GM18499 (cell line): Measurements from ENCODE around the gene TNK2.
"Not testable (repeated sequence)": the region's sequence is repeated elsewhere in the genome, so short reads cannot be mapped to it uniquely, and the experiment has no call there.

ENCODE experiments used
- ATAC-seq: cut with Tn5 transposase; IDR thresholded peaks from one replicate; pipeline ENCODE4 v1.9.1; 2021; ENCODE audit warnings: moderate number of reproducible peaks; ENCODE audit not compliant: insufficient read depth, unreplicated experiment

TNK2 gene

DNA sequence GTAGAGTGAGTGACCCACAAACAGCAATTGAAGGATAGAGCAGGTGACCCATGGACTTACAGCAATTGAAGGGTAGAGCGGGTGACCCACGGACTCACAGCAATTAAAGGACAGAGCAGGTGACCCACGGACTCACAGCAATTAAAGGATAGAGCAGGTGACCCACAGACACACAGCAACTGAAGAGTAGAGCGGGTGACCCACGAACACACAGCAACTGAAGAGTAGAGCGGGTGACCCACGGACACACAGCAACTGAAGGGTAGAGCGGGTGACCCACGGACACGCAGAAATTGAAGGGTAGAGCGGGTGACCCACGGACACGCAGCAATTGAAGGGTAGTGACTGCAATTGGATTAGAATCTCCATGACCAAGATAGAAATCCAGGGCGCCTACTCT is 9.8 kb upstream of the TNK2 start:
- ATAC-seq = no peak

- ATAC-seq = no peak
These were observed 8.6 kb upstream of the TNK2 start for GRCh38 chr3:195916991-195917390.

DNA sequence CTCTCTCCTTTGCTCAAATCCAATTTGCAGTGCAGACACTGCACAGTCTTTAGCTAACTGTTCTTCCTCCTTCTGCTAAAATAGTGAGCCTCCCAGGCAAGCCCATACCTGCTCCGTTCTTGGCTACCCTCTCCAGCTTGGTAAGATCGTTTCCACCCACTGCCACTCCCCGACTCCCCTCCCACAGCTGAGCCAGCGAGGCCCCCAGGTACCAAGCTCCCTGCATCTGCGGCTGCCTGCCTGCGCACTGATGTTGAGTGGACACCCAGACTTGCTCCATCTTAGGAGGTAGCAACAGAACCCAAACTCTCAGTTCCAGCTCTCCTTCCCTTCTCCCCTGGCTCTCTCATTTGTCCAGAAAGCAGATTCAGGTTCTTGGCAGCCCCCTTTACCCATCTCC is 7.9 kb upstream of the TNK2 start:
- no peak for ATAC-seq

- peak; percentile 54 for ATAC-seq
These were observed 6.5 kb upstream of the TNK2 start for GRCh38 chr3:195914648-195915473.

GRCh38 chr3:195914146-195914545 is 5.8 kb upstream of the TNK2 start:
- not testable (repeated sequence) for ATAC-seq

DNA sequence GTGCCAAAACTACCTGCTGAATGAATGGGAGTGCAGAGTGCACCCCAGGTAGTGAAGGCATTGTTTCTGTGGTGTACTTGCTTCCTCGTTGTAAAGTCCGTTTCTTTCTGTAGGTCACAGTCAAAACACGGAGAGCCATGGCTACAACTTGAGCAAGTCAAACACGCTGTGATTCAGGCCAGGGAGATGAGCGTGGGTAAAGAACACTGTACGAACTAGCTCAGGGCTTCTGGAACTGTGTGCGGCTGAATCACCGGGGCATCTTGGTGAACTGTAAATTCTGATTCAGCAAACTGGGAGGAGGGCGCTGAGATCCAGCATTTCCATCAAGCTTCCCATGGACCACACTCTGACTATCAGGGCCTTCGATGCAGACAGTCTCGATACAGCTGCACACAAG is 5.0 kb upstream of the TNK2 start:
- ATAC-seq = no peak

DNA sequence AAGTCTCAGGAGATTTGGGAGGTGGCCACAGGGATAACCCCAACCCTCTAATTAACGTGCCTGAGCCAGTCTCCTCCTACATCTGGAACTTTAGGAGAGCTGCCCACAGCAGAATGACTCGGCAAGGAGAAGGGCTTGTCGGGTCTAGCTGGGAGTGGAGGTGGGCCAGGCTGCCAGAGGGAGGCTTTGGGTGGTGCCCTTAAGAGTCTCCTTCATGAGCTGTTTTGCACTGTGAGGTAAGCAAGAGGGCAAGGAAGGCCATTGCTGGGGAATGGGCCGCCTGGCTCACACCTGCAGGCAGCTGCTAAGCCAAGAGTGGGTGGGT is 3.6 kb upstream of the TNK2 start:
- no peak for ATAC-seq

- ATAC-seq = no peak
These were observed 2.9 kb upstream of the TNK2 start for GRCh38 chr3:195911041-195911945.

DNA sequence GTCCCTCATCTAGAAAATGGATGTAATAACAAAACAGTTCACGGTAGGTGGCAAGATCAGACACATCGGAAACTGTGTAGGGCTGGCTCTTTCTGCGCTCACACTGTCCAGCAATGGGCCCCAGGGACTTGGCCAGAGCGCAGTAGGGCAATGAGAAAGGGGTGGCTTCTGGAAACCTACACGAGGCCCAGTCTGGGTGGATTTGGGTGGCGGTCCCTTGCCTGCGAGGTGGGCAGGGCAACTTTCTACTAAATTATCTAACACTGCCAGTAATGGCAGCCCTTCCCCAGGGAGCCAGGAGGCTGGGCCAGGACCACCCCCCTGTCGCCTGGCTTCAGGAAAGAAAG is 2.1 kb upstream of the TNK2 start:
- no peak for ATAC-seq

DNA sequence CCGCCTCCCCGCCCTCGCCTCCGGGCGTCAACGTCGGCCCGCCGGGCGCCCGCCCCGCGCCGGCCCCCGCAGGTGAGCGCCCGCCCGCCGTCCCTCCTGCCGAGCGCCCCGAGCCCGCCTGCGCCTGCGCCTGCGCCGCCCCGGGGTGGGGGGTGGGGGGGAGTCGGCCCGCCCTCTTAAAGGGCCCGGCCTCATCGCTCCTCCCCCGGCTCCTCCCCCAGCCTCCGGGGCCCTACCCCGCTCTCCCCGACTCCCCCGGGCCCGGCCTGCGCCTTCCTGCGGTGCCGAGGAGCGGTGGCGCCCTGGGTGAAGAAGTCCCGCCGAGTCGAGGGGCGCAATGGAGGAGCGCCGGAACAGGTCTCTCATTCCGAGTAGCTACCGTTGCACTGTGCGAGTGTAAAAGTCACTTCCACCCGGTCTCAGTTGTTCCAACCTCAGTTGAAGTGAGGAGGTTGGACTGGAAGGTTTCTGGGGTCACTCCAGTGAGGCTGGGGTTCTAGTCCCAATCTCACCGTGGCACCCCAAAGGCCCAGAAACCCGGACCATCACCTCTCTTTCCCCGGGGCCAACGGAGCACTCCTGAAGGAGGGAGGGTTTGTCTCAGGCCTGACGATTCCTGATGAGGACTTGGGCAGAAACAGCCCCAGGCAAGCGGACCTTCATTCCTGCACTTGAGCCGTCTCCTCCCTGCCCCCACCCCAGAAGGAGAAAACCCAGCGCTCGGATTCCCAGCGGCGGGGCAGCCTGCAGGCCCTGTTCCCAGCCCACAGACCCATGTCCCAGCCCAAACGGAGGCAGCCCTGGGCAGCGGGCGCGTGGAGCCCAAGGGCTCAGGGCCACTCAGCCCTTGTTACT is 1.5 kb upstream of the TNK2 start:
- no peak for ATAC-seq

DNA sequence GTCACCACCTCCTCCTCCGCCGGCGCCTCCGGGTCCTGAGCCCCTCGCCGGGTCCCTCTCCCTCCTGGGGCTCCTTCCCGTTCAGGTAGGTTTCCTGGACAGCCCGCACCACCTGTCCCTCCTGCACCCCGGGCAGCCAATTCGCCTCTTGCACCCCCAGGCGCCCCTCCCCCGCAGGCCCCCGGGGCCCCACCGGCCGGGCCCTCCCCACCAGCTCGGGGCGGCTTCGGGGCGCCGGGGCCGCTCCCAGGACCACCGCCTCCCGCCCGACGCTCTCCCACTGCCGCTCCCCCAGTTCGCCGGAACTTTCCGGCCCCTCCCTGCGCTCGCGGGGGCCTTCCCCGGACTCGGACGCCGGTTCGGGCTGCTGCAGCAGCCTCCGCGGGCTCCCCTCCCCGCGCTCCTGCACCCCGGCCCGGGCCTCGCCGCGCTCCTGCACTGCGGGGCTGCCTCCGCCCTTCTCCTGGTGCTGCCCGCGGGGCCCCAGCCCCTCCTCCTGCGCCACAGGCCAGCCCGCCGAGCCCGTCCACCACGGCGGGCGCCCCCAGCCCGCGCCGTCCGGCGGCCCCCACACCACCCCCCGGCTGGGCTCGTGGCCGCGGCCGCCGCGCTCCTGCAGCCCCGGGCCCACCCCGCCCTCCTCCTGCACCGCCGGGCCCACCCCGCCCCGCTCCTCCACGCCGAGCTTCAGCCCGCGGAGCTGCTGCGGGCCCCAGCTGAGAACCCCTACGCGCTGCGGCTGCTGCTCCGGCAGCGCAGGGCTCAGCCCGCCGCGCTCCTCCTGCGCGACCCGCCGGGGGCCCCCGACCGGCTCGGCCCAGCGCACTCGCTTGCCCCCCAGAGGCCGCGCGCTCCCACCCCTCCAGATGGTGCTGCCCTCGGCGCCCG is 587 bp upstream of the TNK2 start:
- no peak for ATAC-seq

DNA sequence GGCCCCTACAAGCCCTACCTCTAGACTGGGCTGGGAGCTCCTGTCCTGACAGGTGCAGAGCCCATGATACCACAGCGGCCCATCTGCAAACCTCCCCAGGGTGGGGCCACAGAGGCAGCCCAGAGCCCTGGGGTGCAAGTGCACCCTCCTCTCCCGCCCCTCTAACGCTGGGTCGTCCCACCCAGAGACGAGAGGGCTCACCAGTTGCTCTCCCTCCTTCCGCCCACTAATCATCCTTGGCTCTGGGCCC is 742 bp downstream of the TNK2 start:
- ATAC-seq = no peak

DNA sequence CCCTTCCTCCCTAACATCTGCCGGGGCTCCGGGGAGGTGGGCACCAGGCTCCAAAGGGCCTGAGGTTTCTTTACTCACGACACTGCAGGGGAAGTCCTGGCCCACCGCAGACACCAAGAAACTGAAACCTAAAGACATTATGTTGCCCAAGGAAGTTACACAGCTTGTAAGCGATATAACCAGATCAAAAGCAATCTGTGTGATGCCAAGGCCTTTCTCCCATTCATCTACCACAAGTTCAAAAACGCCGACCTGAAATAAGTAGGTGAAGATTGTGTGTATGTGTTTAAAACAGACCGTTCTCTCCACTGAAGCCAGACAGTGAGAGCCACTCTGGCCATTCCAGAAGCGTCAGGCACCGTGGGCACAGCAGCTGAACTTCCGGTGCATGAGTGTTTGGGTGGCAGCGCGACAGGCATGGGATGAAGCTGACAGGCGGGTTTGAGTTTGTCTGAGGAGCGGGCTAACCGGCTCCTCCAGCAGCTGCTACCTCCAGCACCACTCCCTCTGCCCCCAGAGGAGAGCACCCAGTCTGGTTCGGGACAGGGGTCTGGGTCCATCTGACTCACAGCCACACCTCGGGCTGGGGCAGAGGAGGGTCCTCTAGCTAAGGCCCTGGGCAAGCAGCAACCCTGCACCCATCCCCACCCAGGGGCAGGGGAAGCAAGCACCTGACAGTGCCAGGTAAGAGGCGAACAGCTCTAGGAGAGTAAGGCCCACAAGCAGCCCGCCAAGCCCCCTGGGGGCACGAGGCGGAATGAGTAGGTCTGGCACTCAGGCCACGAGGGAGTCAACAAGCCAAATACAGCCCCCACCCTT is 1.3 kb downstream of the TNK2 start:
- peak; percentile 26 for ATAC-seq

DNA sequence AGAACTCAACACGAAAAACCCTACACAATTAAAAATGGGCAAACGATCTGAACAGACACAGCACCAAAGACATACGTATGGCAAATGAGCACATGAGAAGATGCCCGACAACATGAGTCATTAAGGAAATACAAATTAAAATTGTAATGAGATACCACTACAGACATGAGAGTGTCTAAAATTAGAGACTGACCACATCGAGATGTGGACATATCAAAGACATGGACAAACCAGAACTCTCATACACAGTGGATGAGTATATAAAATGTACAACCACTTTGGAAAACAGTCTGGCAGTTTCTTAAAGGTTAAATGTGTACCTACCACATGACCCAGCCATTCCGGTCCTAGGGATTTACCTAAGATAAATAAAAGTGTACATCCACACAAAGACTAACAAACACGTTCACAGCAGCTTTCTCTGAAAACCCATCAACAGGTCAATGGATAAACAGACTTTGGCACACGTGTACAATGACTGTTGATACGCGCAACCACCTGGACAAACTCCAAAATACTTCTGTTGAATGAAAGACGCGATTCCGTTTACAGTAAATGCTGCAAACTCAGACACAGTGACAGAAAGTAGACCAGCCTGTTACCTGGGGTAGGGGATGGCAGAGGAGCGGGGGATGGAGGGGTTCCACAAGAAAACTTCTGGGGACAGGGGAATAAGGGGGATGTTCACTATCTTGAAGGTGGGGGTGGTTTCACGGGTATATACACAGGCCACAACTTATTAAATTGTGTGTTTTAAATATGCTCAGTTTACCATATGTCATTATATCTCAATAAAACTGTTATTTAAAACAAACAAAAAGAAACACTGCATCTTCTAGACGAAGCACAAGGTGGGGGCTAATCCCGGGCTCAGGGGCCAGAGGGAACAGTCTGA is 2.1 kb downstream of the TNK2 start:
- ATAC-seq = no peak

DNA sequence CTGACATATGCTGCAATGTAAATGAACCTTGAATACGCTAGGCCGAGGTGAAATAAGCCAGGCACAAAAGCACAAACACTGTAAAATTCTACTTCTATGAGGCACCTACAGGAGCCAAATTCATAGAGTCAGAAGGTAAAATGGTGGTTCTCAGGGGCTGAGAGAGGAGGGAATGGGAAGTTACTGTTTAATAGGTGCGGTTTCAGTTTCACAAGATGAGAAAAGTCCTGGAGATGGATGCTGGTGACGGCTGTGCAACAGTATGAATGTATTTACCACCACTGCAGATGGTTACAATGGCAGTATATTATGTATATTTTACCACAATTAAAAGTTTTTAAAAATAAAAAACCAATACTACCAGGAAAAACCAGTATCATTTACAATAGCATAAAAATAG is 4.0 kb downstream of the TNK2 start:
- no peak for ATAC-seq

DNA sequence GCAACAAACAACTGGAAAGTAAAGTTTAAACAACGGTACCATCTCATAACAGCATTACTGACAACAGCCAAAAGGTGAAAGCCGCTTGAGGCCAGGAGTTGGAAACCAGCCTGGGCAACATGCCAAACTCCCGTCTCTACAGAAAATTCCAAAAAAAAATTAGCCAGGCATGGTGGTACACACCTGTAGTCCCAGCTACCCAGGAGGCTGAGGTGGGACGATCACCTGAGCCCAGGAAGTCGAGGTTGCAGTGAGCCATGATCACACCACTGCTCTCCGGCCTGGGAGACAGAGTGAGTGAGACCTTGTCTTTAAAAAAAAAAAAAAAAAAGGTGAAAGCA is 4.4 kb downstream of the TNK2 start:
- ATAC-seq = no peak

GRCh38 chr3:195902634-195903033 is 5.7 kb downstream of the TNK2 start:
- not testable (repeated sequence) for ATAC-seq

GRCh38 chr3:195901836-195902585 is 6.3 kb downstream of the TNK2 start:
- ATAC-seq = not testable (repeated sequence)
